ENCODE results near the gene CD52.
"Not testable (repeated sequence)": the region's sequence is repeated elsewhere in the genome, so short reads cannot be mapped to it uniquely, and the experiment has no call there.

Gene CD52

DNA sequence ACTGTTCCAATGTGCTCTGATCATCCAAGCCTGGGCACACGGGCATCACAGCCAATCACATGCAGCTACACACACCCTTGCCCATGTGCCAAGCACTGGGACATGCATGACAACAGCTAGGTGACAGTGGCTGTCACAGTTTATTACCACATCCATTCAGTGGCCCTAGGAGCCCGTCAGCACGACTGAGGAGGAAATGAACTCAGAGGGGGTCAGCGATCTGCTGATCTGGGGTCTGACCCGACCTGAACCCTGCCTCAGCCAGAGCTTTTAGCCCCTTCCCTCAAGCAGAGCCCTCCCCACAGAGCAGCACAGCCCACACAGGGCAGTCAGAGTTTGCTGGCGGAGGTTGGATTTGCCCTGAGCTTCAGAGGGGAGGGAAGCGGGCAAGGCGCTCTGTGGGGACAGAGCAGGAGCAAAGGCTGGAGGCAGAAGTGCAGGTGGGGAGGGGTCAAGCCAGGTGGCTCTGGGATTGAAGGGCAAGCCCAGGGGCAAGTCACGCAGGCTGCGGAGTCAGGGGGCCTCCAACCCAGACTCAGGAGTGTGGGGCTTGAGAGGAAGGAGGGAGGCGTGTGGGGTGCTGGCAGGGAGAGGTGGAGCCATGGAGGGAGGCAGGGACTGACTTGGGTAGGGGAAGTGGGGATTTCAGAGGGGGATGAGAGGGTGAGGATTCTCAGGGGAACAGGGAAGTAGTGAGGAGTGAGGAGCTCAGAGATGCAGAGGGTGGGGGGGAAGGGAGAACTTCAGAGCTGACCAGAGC lies 27.5 kb upstream of the CD52 start:
- no peak for DNase-seq (ENCODE audit: insufficient read length, low spot score)
- TF ChIP-seq, protein P1, sequence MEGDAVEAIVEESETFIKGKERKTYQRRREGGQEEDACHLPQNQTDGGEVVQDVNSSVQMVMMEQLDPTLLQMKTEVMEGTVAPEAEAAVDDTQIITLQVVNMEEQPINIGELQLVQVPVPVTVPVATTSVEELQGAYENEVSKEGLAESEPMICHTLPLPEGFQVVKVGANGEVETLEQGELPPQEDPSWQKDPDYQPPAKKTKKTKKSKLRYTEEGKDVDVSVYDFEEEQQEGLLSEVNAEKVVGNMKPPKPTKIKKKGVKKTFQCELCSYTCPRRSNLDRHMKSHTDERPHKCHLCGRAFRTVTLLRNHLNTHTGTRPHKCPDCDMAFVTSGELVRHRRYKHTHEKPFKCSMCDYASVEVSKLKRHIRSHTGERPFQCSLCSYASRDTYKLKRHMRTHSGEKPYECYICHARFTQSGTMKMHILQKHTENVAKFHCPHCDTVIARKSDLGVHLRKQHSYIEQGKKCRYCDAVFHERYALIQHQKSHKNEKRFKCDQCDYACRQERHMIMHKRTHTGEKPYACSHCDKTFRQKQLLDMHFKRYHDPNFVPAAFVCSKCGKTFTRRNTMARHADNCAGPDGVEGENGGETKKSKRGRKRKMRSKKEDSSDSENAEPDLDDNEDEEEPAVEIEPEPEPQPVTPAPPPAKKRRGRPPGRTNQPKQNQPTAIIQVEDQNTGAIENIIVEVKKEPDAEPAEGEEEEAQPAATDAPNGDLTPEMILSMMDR (IDR thresholded peaks at IDR 0.05; ENCODE audit: insufficient read depth, missing control alignments): no peak
- no peak for FAIRE-seq

DNA sequence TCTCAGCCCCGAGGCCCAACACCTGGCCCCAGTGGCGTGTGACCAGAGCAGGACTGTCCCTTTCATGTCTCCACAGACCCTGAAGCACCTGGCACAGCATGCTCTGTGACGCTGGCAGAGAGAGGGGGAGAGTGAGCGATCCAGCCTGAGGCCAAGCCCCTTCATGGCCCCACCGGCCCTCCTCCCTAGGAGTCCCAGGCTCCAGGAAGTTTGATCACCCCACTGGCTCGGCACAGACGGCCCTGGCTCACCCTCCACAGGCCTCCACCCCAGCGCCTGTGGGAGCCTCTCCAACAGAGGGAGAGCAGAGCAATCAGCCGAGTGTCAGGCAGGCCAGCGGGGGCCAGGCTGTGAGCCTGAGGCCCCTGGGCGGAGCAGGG lies 26.9 kb upstream of the CD52 start:
- FAIRE-seq (no peak), DNase-seq (ENCODE audit: insufficient read length, low spot score) (no peak)
- TF ChIP-seq, protein P1 (IDR thresholded peaks at IDR 0.05; ENCODE audit: insufficient read depth, missing control alignments): no peak

DNA sequence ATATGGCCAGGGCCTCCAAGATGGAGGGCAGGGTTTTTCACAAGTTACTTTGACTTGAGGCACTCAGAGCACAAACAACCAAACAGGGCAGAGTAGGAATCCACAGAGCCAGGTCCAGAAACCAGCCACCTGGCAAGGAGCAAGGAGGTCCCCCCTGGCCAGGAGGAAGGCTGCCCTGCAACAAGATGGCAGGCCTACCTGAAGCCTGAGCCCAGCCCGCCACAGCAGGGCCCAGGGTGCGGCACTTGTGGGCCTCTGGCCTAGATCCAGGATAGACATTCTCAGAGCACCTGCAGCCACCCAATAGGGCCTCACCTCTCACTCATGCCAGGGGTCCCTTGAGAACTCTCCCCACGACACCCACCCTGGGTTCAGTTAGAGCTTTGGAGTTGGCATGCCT lies 26.3 kb upstream of the CD52 start:
- TF ChIP-seq, protein P1 (IDR thresholded peaks at IDR 0.05; ENCODE audit: insufficient read depth, missing control alignments): no peak
- no peak for FAIRE-seq
- no peak for DNase-seq (ENCODE audit: insufficient read length, low spot score)

DNA sequence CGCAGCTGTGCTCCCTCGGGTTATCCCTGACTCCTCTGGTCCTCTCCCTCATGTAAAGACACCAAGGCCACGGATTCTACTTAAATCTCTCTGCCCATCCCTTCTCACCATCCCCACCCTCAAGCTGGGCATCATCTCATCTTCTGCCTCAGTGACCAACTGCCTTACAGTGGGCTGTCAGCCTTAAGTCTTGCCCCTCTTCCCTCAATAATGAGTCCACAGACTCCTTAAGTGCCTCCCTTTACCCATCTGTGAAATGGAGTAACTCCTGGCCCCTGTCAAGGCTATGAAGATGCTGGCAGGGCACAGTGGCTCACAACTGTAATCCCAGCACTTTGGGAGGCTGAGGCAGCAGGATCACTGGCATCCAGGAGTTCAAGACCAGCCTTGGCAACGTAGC lies 25.8 kb upstream of the CD52 start:
- DNase-seq (ENCODE audit: insufficient read length, low spot score) (no peak), FAIRE-seq (no peak)
- TF ChIP-seq, protein P1 (IDR thresholded peaks at IDR 0.05; ENCODE audit: insufficient read depth, missing control alignments): no peak

DNA sequence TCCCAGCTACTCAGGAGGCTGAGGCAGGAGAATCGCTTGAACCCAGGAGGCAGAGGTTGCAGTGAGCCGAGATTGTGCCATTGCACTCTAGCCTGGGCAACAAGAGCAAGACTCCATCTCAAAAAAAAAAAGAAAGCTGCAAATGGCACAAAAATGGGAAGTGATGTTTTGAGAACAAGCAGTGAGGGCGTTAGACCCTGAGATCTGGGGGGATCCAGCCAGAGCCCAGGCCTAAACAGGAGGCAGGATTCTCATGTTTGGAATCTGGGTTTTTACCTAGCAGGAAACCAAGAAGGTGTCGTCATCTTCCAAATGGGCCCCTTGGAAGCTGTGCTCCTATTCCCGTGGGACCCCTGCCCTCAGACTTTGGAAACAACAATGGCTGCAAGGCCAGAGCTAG lies 25.0 kb upstream of the CD52 start:
- DNase-seq (ENCODE audit: insufficient read length, low spot score); FAIRE-seq: not testable (repeated sequence)

DNA sequence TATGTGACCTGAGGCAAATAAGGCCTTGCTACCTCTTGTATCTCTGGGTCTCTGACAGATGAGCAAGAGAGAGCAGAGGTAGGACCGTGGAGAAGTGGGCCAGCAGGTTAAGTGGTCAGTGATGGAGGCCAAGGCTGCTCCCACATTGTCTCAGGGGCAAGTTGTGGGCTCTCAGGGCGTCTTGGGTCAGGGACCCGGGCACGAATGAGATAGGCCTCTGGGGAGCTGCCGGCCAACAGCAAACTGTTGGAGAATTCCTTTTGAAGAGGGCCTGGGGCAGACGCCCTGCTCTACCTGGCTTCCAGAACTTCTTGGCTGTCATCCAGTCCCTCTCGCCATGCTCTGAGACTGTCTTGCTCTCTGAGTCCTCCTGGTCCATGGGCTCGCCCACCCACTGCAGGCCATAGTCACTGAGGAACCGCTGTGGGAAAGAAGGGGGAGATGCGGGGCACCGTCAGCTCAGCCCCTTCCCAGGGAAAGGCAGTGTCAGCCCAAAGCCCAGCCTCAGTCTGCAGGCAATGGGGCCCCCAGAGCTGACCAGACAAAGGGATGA lies 23.8 kb upstream of the CD52 start:
- FAIRE-seq (no peak), DNase-seq (ENCODE audit: insufficient read length, low spot score) (no peak)
- TF ChIP-seq, protein P1 (IDR thresholded peaks at IDR 0.05; ENCODE audit: insufficient read depth, missing control alignments): no peak

DNA sequence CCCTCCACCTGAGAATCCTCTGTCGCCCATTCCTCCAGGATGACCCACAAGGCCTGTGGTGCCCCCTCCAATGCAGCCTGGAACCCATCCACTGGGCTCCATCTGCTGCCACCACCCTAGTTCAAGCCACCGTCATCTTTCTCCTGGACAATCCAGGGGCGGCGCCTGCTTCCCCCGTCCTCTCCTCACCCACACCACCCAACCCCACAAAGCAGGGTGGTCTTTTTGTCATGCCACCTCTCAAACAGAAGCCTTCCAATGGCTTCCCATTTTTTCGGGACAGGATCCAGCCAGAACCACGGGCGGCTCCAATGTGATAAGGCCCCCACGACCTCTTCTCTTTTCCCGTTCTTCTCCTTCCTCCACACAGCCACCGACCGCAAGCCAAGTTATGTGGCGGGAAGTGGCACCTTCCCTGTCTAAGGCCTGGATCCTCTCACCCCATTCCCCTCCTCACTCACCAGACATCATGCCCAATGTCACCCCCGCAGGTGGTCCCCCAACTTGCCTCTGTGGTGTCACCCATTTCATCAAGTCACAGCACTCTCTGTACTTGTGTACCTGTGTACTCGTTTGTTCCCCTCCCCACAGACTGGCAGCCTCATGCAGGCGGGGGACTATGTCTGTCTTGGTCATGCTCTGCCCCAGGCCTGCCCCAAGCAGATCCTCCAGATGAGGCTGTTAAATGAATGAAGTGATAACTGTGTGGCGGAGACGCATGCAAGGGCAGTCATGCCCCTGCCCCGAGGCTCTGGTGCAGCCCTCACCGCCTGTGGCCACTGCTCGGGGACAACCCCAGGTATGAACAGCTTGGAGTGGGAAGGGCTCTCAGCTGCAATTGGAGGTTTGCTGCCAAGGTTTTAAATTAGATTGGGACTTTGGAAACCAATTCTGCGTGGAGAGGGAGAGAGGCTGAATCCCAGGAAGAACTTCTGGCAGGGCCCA lies 22.3 kb upstream of the CD52 start:
- FAIRE-seq (no peak), DNase-seq (ENCODE audit: insufficient read length, low spot score) (no peak)
- TF ChIP-seq, protein P1 (IDR thresholded peaks at IDR 0.05; ENCODE audit: insufficient read depth, missing control alignments): no peak
